Stimulated activated CD8-positive, alpha-beta memory T cell treated with anti-CD3 and anti-CD28 coated beads, Interleukin-15, amount 100 ng/mL, for 1 hour (primary cell): ENCODE data around the gene HEATR9.
A peak's percentile ranks its signal among the peaks of the same experiment; 100 is the strongest.

ENCODE experiments used
- DNase-seq: peaks from one replicate; pipeline ENCODE4 v3.0.0-alpha.2; 2020; ENCODE audit warnings: low read depth

The HEATR9 gene

GRCh38 chr17:35864853-35865252 lies 3.8 kb downstream of the HEATR9 start:
- no peak for DNase-seq

- DNase-seq: no peak
Observed at GRCh38 chr17:35856603-35857002, 12.1 kb downstream of the HEATR9 start.

DNA sequence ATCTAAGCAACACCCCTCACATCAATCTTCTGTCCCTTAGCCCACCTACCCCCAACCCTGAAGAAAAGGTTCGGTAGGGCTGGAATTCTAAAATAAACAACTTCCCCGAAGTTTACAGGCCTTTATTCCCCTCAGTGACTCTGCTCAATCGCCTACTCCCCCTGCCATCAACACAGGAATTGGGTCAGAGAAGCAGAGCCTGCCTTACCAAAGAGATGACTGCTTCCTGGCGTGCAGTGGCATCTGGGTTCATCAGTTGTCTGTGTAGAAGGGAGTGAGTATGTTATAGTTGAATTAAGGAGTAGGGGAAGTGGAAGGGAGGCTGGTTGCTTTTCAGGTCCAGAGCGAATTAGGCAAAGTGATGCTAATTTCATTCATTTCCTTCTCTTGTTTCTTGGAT lies 12.7 kb downstream of the HEATR9 start:
- DNase-seq: no peak

- peak; percentile 25 for DNase-seq
Observed at GRCh38 chr17:35849469-35850348, 19.0 kb downstream of the HEATR9 start.

DNA sequence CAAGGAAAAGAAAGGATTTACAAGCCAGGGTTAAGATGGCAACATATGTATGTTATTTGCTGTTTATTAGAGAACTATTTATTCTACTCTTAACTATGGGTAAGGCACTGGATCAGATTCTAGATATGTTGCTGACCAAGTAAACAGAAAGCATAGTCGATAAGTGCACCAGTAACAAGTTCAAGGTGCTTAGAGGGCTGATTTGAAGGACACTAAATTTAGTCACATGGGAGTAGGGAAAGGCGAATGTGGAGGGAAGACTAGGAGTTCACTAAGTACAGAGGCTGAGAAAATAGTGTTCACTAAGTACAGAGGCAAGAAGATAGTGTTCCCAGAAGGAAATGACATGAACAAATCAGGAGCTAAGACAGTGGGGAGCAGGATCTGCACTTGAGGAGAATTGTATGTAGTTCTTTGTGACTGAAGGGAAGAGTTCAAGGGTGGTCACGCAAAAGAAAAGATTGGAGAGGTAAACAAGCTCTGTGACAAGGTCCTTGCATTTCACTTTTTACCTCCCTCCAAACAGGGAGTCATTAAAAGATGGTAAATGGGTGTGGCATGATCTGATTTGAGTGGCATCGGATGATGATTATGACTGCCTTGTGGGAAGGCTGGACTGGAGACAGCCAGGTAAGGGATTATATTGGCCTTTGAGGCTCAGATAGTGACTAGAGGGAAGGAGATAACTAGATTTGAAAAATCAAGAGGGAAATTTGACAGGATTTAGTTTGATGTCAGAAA lies 20.9 kb downstream of the HEATR9 start:
- no peak for DNase-seq

DNA sequence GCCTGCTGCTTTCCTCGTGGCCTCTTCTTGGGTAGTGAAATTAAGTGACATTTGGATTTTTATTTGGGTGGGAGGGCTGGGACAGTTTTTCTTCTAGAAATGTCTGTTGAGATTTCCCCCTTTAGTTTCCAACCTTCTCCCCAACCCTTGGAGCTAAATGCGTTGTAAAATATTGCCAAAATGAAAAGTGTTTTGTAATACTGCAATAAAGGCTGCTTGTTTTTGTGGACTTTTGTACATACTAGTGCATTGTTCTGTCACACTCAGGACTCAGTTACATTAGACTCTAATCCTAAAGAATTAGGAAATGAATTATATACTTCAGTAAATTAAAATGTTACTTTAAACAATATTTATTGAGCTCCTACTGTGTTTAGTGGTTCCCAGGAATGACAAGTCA lies 21.7 kb downstream of the HEATR9 start:
- DNase-seq: no peak

- DNase-seq: no peak
Observed at GRCh38 chr17:35846055-35846809, 22.5 kb downstream of the HEATR9 start.

GRCh38 chr17:35844547-35844946 lies 24.1 kb downstream of the HEATR9 start:
- DNase-seq: no peak

DNA sequence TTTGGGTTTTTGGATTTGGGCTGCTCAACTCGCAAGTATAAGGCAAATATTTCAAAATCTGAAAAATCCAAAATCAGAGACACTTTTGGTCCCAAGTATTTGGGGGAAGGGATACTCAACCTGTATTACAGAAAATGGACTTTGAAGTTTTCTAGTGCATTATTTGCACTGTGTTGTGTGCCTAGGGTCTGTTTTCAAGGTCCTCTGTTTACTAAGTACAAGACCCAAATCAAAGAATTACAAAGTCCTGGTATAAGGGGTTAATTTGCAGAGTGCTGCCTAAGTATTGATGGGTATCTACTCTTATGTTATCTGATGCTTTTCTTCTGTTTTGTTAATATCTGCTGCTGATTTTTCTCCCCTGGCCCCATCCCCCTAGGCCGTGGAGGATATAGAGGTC lies 25.0 kb downstream of the HEATR9 start:
- no peak for DNase-seq

DNA sequence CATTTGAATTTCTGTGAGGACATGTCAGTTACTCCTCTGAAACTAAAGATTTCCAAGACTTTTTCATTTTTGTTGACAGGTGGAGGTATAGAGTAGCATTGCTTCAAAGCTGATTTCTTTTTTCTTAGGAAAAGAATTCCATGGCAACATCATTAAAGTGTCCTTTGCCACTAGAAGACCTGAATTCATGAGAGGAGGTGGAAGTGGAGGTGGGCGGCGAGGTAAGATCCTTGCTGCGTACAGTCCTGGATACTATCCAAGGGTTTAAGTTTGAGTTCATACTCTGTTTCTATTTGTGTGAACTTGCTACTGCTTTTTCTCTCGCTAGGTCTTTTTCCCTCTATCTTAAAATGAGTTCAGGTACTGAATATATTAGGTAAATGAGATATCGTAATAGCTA lies 26.5 kb downstream of the HEATR9 start:
- no peak for DNase-seq

DNA sequence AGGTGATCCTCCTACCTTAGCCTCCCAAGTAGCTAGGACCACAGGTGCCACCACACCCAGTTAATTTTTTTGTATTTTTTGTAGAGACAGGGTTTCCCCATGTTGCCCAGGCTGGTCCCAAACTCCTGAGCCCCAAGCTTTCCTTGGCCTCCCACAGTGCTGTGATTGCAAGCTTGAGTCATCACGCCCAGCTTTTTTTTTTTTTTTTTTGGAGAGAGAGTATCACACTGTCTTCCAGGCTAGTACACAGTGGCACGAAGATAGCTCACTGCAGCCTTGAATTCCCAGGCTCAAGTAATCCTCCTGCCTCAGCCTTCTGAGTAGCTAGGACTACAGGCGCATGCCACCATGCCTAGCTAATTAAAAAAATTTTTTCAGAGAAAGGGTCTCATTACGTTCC lies 27.2 kb downstream of the HEATR9 start:
- DNase-seq: no peak

DNA sequence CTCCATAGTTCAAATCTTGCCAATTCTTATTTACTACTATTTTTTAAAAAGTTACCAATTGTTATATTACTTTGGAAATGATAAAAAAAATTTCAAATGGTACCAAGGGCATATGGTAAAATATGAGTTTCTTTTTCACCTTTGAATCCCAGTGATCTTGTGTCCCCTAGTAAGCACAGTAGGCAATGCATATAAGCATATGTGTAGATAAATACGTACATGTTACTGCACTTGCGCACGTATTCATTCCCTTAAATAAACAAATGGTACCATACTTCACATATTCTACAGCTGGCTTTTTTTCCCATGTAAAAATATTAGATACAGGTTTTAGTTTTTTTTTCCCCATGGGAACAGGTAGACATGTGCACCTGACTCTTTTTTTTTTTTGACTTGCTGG lies 27.6 kb downstream of the HEATR9 start:
- DNase-seq: no peak

DNA sequence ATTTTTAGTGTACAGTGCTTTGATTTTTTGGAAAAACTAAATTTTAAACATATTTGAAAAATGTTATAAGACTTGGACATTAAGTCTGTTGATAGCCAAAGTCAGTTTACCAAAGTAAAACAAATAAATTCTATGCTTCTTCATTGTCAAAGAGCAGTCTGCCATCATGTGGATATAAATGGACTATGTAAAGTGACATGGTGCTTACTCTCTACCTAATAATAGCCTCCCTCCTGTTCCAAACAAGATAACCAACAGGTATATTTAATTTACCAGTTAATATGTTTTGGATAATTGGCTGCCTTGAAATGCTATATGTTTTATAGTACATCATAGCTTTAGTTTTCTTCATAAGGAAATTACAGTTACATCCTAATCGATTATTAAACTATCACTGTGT lies 43.5 kb downstream of the HEATR9 start:
- DNase-seq: no peak

DNA sequence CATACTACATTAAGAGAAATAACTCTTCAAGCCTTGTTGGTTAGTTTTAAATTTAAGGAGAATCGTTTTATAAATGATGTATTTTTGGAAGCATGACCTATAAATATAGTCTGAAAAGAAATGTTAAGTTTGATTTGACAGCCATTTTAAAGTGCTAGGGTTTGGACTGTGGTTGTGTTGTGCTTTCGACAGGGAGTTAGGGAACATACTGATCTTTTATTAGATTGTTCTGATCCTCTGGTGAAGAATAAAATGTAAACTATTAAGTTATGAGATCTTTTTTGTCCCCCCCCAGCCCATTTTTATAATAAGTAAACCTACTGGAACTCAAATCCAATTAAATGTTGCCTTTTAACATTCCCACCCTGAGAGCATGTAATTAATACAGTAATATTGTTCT lies 47.4 kb downstream of the HEATR9 start:
- no peak for DNase-seq

GRCh38 chr17:35819455-35819854 lies 49.2 kb downstream of the HEATR9 start:
- DNase-seq: no peak

DNA sequence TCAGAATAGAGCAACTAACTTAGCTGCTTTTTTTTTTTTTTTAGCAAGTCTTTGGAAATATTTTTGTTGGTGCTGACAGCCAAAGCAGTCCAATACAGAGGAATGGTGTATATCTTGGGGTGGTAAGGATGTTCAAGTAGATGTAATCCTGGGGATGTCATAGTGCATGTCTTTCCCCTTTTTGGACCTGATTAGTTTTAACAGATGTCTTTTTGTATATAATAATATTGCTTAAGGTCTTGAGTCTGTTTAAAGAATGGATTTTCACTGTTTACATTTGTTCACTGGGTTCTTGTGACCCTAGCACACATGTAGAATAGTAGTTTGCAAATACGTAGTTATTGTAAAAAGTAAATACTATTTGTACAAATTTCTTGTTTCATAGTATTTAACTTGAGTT lies 51.5 kb downstream of the HEATR9 start:
- no peak for DNase-seq

DNA sequence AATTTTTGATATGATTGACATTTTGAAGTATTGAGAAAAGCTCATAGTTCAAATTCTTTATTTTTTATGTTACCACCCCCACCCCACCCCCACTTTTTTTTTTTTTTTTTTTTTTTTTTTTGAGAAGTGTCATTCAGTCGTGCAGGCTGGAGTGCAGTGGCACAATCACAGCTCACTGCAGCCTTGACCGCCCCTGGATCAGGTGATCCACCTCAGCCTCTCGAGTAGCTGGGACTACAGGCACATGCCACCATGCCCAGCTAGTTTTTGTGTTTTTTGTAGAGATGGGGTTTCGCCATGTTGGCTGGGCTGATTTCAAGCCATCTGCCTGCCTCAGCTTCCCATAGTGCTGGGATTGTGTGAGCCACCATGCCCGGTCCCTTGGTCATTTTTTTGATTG lies 52.0 kb downstream of the HEATR9 start:
- no peak for DNase-seq

GRCh38 chr17:35812456-35812855 lies 56.2 kb downstream of the HEATR9 start:
- no peak for DNase-seq

GRCh38 chr17:35811759-35812158 lies 56.9 kb downstream of the HEATR9 start:
- no peak for DNase-seq

DNA sequence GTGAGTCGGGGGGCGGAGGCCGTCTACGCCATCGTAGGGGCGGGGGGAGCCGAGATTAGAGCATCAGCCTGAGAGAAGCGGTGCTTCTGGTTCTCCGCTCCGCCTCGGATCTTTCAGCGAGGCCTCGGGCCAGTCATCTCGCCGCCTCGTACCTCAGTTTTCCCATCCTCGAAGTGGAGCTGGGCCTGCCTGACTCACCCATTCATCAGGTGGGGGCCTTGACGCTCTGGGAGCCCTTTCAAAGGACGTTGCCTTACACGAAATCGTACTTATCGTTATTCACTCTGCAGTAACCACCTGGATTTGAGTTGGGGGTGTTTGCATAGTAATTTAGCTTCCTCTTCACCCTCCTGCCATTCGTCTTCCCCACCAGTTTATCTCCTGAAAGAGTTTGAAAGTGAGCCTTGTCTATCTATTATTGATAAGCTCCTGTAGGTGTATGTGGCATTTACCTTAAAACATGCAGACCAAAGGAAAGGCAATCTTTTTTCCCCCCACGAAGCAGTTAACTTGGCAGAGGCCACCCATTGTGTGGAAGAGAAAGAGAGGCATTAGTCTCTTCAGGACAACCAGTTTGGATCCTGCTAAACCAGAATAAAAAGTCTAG lies 58.7 kb downstream of the HEATR9 start:
- no peak for DNase-seq

DNA sequence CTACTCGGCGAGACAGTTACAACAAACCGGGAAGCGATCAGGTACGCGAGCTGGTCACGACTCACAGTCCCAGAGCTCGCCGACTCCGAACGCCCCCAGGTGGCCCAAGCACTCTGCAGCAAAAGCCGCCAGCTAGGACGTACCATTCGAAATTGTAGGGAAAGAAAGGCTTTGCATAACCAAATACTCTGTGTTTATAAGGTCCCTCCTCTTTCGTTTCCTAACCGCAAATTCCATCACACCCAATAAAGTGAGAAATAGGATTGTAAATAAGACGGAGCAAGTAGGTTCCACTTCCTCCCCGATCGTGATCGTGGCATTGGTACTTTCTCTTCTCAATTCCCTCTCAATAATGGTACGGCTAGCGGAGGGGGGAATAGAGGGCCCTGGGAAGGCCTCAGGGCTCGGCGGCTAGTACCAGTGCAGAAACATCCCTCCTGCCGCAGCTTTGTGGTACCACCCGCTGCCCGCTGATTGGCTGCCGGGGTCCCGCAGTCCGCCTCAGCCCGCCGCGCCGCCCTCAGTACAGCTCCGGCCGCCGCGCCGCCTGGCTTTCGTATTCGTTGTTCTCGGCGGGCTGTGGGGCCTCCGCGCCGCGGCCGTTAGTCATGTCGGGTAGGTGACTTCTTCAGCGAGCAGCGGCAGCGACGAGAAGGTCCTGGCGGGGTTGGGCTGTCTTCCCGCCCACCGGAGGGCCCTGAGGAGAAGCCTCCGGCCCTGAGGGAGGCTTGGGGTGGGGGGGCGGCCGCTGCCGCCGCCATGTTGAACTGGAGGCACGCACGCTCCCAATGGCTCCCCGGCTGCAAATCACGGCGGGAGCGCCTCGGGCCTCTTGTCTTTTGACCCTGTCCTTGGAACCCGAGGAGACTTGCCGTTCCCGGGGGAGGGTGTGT lies 59.5 kb downstream of the HEATR9 start, which contains the start of gene TAF15:
Gene TAF15 (plus strand): TSS at position 523 of the 893 bp plus-strand sequence. CDS start 86 bp downstream, at position 609.
- peak; percentile 88 for DNase-seq
